ENCODE results near the gene ZNF318.

GRCh38 chr6:43335469-43335868 is 34.0 kb downstream of the ZNF318 start:
- TF ChIP-seq ZNF274 (IDR thresholded peaks at IDR 0.05; ENCODE audit: low read depth, low read length) (no peak), SUZ12 (IDR thresholded peaks at IDR 0.05; ENCODE audit: extremely low read depth, insufficient read depth, insufficient read length) (no peak)
